Sigmoid colon (tissue), 7 donors: ENCODE data around the gene BID. TPM values are rescaled to one million over a fixed set of nuclear protein-coding genes. Genes with fewer than 3 reads are reported as not detected.

Experiments
- DNase-seq: peaks from one replicate; pipeline ENCODE4 v3.0.0-alpha.2; 2019
- H3K27ac ChIP-seq, 4 donors: fragments of 200-600 bp; sonication (generic); one replicate each; pipeline ENCODE4 v1.5.1; 2016 to 2019; ENCODE audit warnings: mild to moderate bottlenecking in 1 of 4
- H3K27me3 ChIP-seq, 3 donors: fragments of 200-600 bp; sonication (generic); one replicate each; pipeline ENCODE4 v1.5.1; 2019; ENCODE audit warnings: mild to moderate bottlenecking in 1 of 3
- H3K36me3 ChIP-seq, 4 donors: fragments of 200-600 bp; sonication (generic); one replicate each; pipeline ENCODE4 v1.5.1; 2016 to 2019
- H3K4me1 ChIP-seq, 4 donors: fragments of 200-600 bp; sonication (generic); one replicate each; pipeline ENCODE4 v1.5.1; 2017 to 2019
- H3K4me3 ChIP-seq, 4 donors: fragments of 200-600 bp; sonication (generic); one replicate each; pipeline ENCODE4 v1.5.1; 2017 to 2019; ENCODE audit warnings: mild to moderate bottlenecking in 2 of 4, moderate library complexity in 1 of 4
- H3K9me3 ChIP-seq, 4 donors: fragments of 200-600 bp in 3 of 4; sonication (generic) in 3 of 4; one replicate each; pipeline versions ENCODE4 v1.5.1 to v1.6.1; 2013 to 2019
- CTCF ChIP-seq, 4 experiments: fragments of 450-650 bp in 3 of 4; fragments of 200-600 bp in 1 of 4; IDR thresholded peaks; one replicate each; pipeline ENCODE4 v1.5.1; 2016 to 2019; ENCODE audit warnings: antibody characterized with exemption in 4 of 4, mild to moderate bottlenecking in 3 of 4, moderate library complexity in 2 of 4
- EP300 ChIP-seq, 4 donors: sonication (generic); formaldehyde crosslinking; IDR thresholded peaks; one replicate each; pipeline ENCODE4 v1.6.1; 2017; ENCODE audit warnings: antibody characterized with exemption in 4 of 4
- POLR2A ChIP-seq, 2 donors: fragments of 450-650 bp; IDR thresholded peaks; one replicate each; pipeline ENCODE4 v1.6.1; 2016; ENCODE audit warnings: antibody characterized with exemption in 2 of 2, mild to moderate bottlenecking in 2 of 2, moderate library complexity in 2 of 2
- POLR2AphosphoS5 ChIP-seq, 4 donors: sonication (generic); formaldehyde crosslinking; IDR thresholded peaks; one replicate each; pipeline ENCODE4 v1.6.1; 2017; ENCODE audit warnings: antibody characterized with exemption in 4 of 4
- WGBS, 2 donors: extraction: QIAGEN DNeasy Blood & Tissue Kit; methylation state at CpG; one replicate each; pipeline ENCODE4 v1.1.7; 2013; 5-methylcytosine and 5-hydroxymethylcytosine counted together
- intact Hi-C: fragments of 100-400 bp; cut with DNase I; formaldehyde crosslinking; loops from one replicate; pipeline ENCODE4 v1.15.1; 2023
- polyA plus RNA-seq, 3 donors: library from polyadenylated mRNA; stranded (reverse); fragments of 200-250 nt; gene quantifications; one replicate each; pipeline ENCODE4 v1.2.3, GENCODE V29; 2013
- total RNA-seq, 4 donors: library from RNA; depleted of rRNA; stranded (reverse); fragments of >200 nt; gene quantifications; one replicate each; pipeline ENCODE4 v1.1.0, GENCODE V29; 2016
- donor health status: healthy with polysubstance abuse.
- donor health status: Bipolar disorder and iron deficiency.
- donor health status: healthy.

The BID gene
- total RNA-seq (10 to 100 TPM in 3 of 4 donors, 1 to 10 TPM in 1; 9.7 to 28.2 (median 15.1) TPM), polyA plus RNA-seq (10 to 100 TPM; 24.6 to 72.1 (median 31.9) TPM)

- Histone ChIP-seq H3K27ac (peak within 1 kb of the TSS in 3 of 4 donors; percentile 45 to 65 (median 59)), H3K9me3 (no peaks in the 10 kb centered on the region), H3K27me3 (no peaks in the 10 kb centered on the region), H3K4me3 (peak within 1 kb of the TSS; percentile 50 to 95 (median 85)), H3K4me1 (peaks cover 0 to 22% (median 15%) of the 10 kb centered on the region in 4 donors), H3K36me3 (no peaks in the 10 kb centered on the region)
- no peak for DNase-seq
- no peak for TF ChIP-seq POLR2AphosphoS5 (IDR thresholded peaks at IDR 0.05)
- TF ChIP-seq POLR2A (IDR thresholded peaks at IDR 0.05) = no peak
- TF ChIP-seq CTCF (IDR thresholded peaks at IDR 0.05) = no peak
- 1% methylated on average over 64 of the region's 64 CpGs for WGBS, 2 donors
- intact Hi-C loops = no loop called here
Measured at GRCh38 chr22:17774206-17774925, at the start of gene BID. TSS of gene BID (minus strand) at chr22:17774469. CDS start at chr22:17750116, 24,353 bp downstream.

GRCh38 chr22:17823964-17824363 lies 49.7 kb upstream of the BID start:
- Histone ChIP-seq H3K9me3 (no peaks in the 10 kb centered on the region), H3K27me3 (no peaks in the 10 kb centered on the region), H3K27ac (no peak overlapping the region), H3K4me1 (no peaks in the 10 kb centered on the region), H3K36me3 (peaks cover 6 to 89% (median 43%) of the 10 kb centered on the region in 4 donors), H3K4me3 (no peak overlapping the region)
- no peak for DNase-seq
- WGBS, 2 donors = 90 to 96% methylated on average over 15 of the region's 15 CpGs
- intact Hi-C loops = no loop called here
- TF ChIP-seq EP300 (IDR thresholded peaks at IDR 0.05) (no peak), POLR2A (IDR thresholded peaks at IDR 0.05) (no peak), CTCF (IDR thresholded peaks at IDR 0.05) (no peak), POLR2AphosphoS5 (IDR thresholded peaks at IDR 0.05) (no peak)

DNA sequence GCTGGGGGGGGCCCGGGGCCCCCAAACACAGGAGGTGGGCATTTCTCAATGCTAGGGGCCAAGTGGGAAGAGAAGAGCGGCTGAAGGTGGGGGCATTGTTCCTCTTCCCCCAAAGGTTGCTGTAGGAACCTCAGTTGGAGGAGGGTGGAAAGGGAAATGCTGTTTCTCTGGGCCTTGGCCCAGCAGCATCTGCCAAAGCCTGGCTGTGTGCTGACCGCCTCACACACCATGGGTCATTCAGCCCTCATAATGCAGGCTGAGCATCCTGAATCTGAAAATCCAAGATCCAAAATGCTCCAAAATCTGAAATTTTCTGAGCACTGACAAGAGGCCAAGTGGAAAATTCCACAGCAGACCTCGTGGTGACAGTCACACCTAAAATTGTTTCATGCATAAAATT lies 49.0 kb upstream of the BID start:
- Histone ChIP-seq H3K36me3 (peaks cover 5 to 89% (median 47%) of the 10 kb centered on the region in 4 donors), H3K4me1 (no peaks in the 10 kb centered on the region), H3K4me3 (no peak overlapping the region), H3K27me3 (no peaks in the 10 kb centered on the region), H3K9me3 (no peaks in the 10 kb centered on the region), H3K27ac (no peak overlapping the region)
- intact Hi-C loops = no loop called here
- no peak for DNase-seq
- TF ChIP-seq CTCF (IDR thresholded peaks at IDR 0.05) (no peak), EP300 (IDR thresholded peaks at IDR 0.05) (no peak), POLR2A (IDR thresholded peaks at IDR 0.05) (no peak), POLR2AphosphoS5 (IDR thresholded peaks at IDR 0.05) (no peak)
- WGBS, 2 donors = 92 to 94% methylated on average over 4 of the region's 4 CpGs

- Histone ChIP-seq H3K27ac (no peak overlapping the region), H3K36me3 (peaks cover 0 to 89% (median 45%) of the 10 kb centered on the region in 4 donors), H3K4me1 (no peaks in the 10 kb centered on the region), H3K4me3 (no peak overlapping the region), H3K27me3 (no peaks in the 10 kb centered on the region), H3K9me3 (no peaks in the 10 kb centered on the region)
- DNase-seq = no peak
- intact Hi-C loops = no loop called here
- TF ChIP-seq CTCF (IDR thresholded peaks at IDR 0.05) = no peak
- TF ChIP-seq POLR2A (IDR thresholded peaks at IDR 0.05) = no peak
- no peak for TF ChIP-seq EP300 (IDR thresholded peaks at IDR 0.05)
- no peak for TF ChIP-seq POLR2AphosphoS5 (IDR thresholded peaks at IDR 0.05)
- 94 to 96% methylated on average over 13 of the region's 13 CpGs for WGBS, 2 donors
Measured at GRCh38 chr22:17822087-17822486, 47.8 kb upstream of the BID start.
